Measurements from ENCODE around the gene FKRP. TPM values are rescaled to one million over a fixed set of nuclear protein-coding genes. Genes with fewer than 3 reads are reported as not detected.

FKRP gene
- 13.9 and 18.5 TPM in 2 replicates for total RNA-seq

GRCh38 chr19:46745521-46746280 lies at the start of gene FKRP:
Gene FKRP (plus strand): TSS chr19:46746057. CDS start chr19:46755451, 9,394 bp downstream.

GRCh38 chr19:46717034-46717715 lies 28.7 kb upstream of the FKRP start, which contains the start of gene PRKD2:
Gene PRKD2 (minus strand): TSS chr19:46717114. CDS start chr19:46716370, 744 bp downstream.

DNA sequence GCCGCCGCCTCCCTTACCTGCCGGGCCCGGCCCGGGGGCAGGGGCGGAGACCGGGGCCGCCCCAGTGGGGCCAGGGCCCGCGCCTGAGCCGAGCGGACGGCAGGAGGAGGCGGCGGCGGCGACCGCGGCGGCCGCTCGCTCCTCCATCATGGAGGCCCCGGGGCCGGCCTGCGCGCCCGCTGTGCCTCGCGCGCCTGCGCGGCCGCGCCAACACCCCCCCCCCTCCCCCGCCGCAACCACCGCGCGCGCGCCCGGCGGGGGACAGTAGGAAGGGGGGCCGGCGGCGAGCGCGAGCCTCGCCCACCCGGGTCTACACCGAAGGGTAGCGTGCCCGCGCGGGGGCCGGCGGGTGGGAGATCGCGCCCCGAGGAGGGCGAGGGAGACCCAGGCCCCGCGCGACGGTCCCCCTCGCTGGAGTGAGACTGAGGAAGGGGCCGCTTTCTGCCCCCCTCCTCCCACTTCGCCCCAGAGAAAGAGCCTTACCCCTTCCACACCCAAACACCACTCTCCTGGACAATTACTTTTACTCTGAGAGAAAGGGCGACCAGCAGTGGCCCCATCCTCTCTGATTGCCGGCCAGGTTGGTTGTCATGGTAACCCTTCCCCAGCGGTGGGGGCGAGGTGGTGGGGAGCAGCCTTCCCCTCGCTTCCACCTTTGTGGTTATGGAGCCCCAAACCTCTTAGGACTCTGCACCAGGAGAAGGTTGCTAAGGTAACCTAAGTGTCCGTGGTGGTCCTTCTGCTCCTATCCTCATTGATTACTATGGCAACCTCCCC lies 612 bp downstream of the FKRP start, which contains the start of gene STRN4:
Gene STRN4 (minus strand): TSS at position 170 of the 777 bp plus-strand sequence. CDS start 20 bp downstream, at position 150.

GRCh38 chr19:46788262-46788967 lies 42.6 kb downstream of the FKRP start, which contains the start of gene SLC1A5:
Gene SLC1A5 (minus strand): TSS chr19:46788594. CDS start chr19:46787965, 629 bp downstream.

Other genes starting within 250 kb of the FKRP start
- 115 and 134 TPM in 2 replicates for gene CALM3, start 144.7 kb upstream of the FKRP start, total RNA-seq
- gene PTGIR, start 121.0 kb upstream of the FKRP start, total RNA-seq = 2.3 and 3.0 TPM in 2 replicates
- not detected in 2 replicates for gene GNG8, start 109.9 kb upstream of the FKRP start, total RNA-seq
- gene DACT3, start 84.9 kb upstream of the FKRP start, total RNA-seq = 2.4 and 4.0 TPM in 2 replicates
- 10.3 and 12.4 TPM in 2 replicates for gene PRKD2, start 28.9 kb upstream of the FKRP start, total RNA-seq
- 55.9 and 58.9 TPM in 2 replicates for gene STRN4, start 393 bp downstream of the FKRP start, total RNA-seq
- 249 and 255 TPM in 2 replicates for gene SLC1A5, start 42.5 kb downstream of the FKRP start, total RNA-seq
- 208 and 251 TPM in 2 replicates for gene AP2S1, start 104.8 kb downstream of the FKRP start, total RNA-seq
- gene ARHGAP35, start 114.9 kb downstream of the FKRP start, total RNA-seq = 25.6 and 37.2 TPM in 2 replicates